GM10266 (cell line): ENCODE results near the gene CAP2.

Experiments used
- DNase-seq: peaks from one replicate; pipeline ENCODE4 v3.0.0; 2012; ENCODE audit errors: extremely low spot score
- TF ChIP-seq, protein P1 (sequence below): IDR thresholded peaks from 2 replicates; pipeline ENCODE4 v1.5.1; 2012; ENCODE audit warnings: mild to moderate bottlenecking, low read depth; ENCODE audit not compliant: control insufficient read depth, insufficient read depth; ENCODE audit errors: missing control alignments

The CAP2 gene

GRCh38 chr6:17482711-17483110 is 89.3 kb downstream of the CAP2 start:
- TF ChIP-seq, protein P1, sequence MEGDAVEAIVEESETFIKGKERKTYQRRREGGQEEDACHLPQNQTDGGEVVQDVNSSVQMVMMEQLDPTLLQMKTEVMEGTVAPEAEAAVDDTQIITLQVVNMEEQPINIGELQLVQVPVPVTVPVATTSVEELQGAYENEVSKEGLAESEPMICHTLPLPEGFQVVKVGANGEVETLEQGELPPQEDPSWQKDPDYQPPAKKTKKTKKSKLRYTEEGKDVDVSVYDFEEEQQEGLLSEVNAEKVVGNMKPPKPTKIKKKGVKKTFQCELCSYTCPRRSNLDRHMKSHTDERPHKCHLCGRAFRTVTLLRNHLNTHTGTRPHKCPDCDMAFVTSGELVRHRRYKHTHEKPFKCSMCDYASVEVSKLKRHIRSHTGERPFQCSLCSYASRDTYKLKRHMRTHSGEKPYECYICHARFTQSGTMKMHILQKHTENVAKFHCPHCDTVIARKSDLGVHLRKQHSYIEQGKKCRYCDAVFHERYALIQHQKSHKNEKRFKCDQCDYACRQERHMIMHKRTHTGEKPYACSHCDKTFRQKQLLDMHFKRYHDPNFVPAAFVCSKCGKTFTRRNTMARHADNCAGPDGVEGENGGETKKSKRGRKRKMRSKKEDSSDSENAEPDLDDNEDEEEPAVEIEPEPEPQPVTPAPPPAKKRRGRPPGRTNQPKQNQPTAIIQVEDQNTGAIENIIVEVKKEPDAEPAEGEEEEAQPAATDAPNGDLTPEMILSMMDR = no peak
- no peak for DNase-seq

GRCh38 chr6:17483391-17484016 is 90.1 kb downstream of the CAP2 start:
- TF ChIP-seq, protein P1 = no peak
- no peak for DNase-seq

DNA sequence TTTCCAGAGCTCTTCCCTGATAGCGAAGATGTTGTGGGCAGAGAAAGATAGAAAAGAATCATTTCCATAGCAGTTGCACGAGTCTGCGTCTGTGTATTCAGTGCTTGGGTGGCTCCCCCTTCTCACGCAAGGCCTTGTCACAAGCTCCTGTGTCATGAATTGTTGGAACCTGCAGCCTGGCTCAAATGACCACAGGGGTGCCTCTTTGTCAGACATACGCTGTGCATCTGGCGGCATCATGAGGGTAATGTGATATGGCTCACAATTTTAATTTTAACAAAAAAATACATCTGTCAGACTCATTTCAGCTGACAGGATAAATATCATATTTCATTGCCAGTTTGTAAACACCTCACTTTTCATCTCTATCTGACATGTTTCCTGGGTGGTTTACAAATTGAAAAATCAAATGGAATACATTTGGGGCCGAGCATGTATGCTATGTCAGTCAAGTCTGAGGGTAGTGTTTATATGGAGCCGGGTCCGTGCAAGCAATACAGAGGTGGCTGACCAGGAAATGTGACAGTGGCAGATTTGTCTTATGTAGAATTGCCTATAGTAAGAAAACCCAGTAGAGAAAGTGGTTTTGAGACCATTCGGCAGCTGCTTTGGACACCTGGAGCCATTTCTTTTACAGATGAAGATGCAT is 90.9 kb downstream of the CAP2 start:
- DNase-seq = no peak

GRCh38 chr6:17485181-17485580 is 91.8 kb downstream of the CAP2 start:
- TF ChIP-seq, protein P1 = no peak
- no peak for DNase-seq

More for the DNA sequence above, 90.9 kb downstream of the CAP2 start:
- TF ChIP-seq, protein P1 = no peak

- DNase-seq = no peak
- TF ChIP-seq, protein P1 = no peak
These were observed 92.6 kb downstream of the CAP2 start for GRCh38 chr6:17485946-17486345.

GRCh38 chr6:17486680-17487079 is 93.3 kb downstream of the CAP2 start:
- TF ChIP-seq, protein P1 = no peak
- no peak for DNase-seq

GRCh38 chr6:17490724-17491123 is 97.3 kb downstream of the CAP2 start:
- no peak for DNase-seq
- TF ChIP-seq, protein P1 = no peak
